Left ventricle myocardium inferior (tissue), 1 donor: ENCODE data around the gene MYO1H. TPM values are rescaled to one million over a fixed set of nuclear protein-coding genes. Genes with fewer than 3 reads are reported as not detected.

ENCODE experiments used
- DNase-seq: peaks from one replicate; pipeline ENCODE4 v3.0.0-alpha.2; 2020
- H3K27ac ChIP-seq: fragments of 200-600 bp; replicated peaks from 2 replicates; pipeline ENCODE4 v1.8.0; 2021
- H3K27me3 ChIP-seq: fragments of 200-600 bp; 2 replicates; pipeline ENCODE4 v1.8.0; 2021; ENCODE audit warnings: low read depth
- H3K36me3 ChIP-seq: fragments of 200-600 bp; 2 replicates; pipeline ENCODE4 v1.8.0; 2021
- H3K4me1 ChIP-seq: fragments of 200-600 bp; 2 replicates; pipeline ENCODE4 v1.8.0; 2021
- H3K4me3 ChIP-seq: fragments of 200-600 bp; 2 replicates; pipeline ENCODE4 v1.8.0; 2021; ENCODE audit warnings: mild to moderate bottlenecking, moderate library complexity
- H3K9me3 ChIP-seq: fragments of 200-600 bp; replicated peaks from 2 replicates; pipeline ENCODE4 v1.8.0; 2021
- intact Hi-C: fragments of 100-400 bp; cut with micrococcal nuclease; formaldehyde crosslinking; loops from one replicate; pipeline ENCODE4 v1.11.0; 2022
- long read RNA-seq: library from polyadenylated mRNA; unstranded; transcript quantifications from one replicate; pipeline ENCODE4 v2.0.0, GENCODE V29; 2021
- total RNA-seq: library from RNA; stranded (reverse); fragmentation: NEBNext Ultra II Directional; extraction: Animal tissue kit (Norgen Biotek cat#: 25700); gene quantifications from one replicate; pipeline ENCODE4 v1.2.1, GENCODE V29; 2021
- TF ChIP-seq, protein P1 (sequence below): fragments of 200-600 bp; IDR thresholded peaks from 2 replicates; pipeline ENCODE4 v1.8.0; 2021; ENCODE audit warnings: antibody characterized with exemption, mild to moderate bottlenecking, borderline replicate concordance
- donor health status: DM: no; HTN: yes; CAD: no; lungs with severe emphysema.

Gene MYO1H, protein sequence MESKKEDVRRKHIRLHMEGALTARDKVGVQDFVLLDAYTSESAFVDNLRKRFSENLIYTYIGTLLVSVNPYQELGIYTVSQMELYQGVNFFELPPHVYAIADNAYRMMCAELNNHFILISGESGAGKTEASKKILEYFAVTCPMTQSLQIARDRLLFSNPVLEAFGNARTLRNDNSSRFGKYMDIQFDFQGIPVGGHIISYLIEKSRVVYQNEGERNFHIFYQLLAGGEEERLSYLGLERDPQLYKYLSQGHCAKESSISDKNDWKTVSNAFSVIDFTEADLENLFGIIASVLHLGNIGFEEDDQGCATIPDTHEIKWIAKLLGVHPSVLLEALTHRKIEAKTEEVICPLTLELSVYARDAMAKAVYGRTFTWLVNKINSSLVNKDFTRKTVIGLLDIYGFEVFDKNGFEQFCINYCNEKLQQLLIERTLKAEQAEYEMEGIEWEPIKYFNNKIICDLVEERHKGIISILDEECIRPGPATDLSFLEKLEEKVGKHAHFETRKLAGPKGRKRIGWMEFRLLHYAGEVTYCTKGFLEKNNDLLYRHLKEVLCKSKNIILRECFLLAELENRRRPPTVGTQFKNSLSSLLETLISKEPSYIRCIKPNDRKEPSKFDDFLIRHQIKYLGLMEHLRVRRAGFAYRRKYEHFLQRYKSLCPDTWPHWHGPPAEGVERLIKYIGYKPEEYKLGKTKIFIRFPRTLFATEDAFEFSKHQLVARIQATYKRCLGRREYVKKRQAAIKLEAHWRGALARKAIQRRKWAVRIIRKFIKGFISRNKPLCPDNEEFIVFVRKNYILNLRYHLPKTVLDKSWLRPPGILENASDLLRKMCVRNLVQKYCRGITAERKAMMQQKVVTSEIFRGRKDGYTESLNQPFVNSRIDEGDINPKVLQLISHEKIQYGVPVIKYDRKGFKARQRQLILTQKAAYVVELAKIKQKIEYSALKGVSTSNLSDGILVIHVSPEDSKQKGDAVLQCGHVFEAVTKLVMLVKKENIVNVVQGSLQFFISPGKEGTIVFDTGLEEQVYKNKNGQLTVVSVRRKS
- total RNA-seq = 0.16 TPM
- long read RNA-seq, partial matches to known transcripts = 0 of 1 reads
- long read RNA-seq, other reads (novel, unspliced or antisense) = 1 of 1 reads

GRCh38 chr12:109347589-109347988, at the start of gene MYO1H:
TSS of gene MYO1H (plus strand) at chr12:109347900. CDS start at chr12:109347961, 61 bp downstream.
- intact Hi-C loops = no loop called here
- no peaks in the 10 kb centered on the region for H3K4me1 ChIP-seq

GRCh38 chr12:109299849-109300248, 47.9 kb upstream of the MYO1H start:
- no peak overlapping the region for H3K4me3 ChIP-seq
- H3K36me3 ChIP-seq = no peaks in the 10 kb centered on the region
- H3K27ac ChIP-seq = no peak overlapping the region
- H3K27me3 ChIP-seq = peaks cover 29% of the 10 kb centered on the region
- no peak for DNase-seq
- intact Hi-C loops = no loop called here
- H3K4me1 ChIP-seq = no peaks in the 10 kb centered on the region
- no peaks in the 10 kb centered on the region for H3K9me3 ChIP-seq
- TF ChIP-seq, protein P1, sequence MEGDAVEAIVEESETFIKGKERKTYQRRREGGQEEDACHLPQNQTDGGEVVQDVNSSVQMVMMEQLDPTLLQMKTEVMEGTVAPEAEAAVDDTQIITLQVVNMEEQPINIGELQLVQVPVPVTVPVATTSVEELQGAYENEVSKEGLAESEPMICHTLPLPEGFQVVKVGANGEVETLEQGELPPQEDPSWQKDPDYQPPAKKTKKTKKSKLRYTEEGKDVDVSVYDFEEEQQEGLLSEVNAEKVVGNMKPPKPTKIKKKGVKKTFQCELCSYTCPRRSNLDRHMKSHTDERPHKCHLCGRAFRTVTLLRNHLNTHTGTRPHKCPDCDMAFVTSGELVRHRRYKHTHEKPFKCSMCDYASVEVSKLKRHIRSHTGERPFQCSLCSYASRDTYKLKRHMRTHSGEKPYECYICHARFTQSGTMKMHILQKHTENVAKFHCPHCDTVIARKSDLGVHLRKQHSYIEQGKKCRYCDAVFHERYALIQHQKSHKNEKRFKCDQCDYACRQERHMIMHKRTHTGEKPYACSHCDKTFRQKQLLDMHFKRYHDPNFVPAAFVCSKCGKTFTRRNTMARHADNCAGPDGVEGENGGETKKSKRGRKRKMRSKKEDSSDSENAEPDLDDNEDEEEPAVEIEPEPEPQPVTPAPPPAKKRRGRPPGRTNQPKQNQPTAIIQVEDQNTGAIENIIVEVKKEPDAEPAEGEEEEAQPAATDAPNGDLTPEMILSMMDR = no peak

More at GRCh38 chr12:109347589-109347988, at the start of gene MYO1H:
- H3K4me3 ChIP-seq = no peak within 1 kb of the TSS
- H3K27me3 ChIP-seq = peaks cover 7% of the 10 kb centered on the region
- no peak within 1 kb of the TSS for H3K27ac ChIP-seq
- DNase-seq = no peak
- H3K36me3 ChIP-seq = no peaks in the 10 kb centered on the region
- peaks cover 9% of the 10 kb centered on the region for H3K9me3 ChIP-seq
- TF ChIP-seq, protein P1 = no peak

DNA sequence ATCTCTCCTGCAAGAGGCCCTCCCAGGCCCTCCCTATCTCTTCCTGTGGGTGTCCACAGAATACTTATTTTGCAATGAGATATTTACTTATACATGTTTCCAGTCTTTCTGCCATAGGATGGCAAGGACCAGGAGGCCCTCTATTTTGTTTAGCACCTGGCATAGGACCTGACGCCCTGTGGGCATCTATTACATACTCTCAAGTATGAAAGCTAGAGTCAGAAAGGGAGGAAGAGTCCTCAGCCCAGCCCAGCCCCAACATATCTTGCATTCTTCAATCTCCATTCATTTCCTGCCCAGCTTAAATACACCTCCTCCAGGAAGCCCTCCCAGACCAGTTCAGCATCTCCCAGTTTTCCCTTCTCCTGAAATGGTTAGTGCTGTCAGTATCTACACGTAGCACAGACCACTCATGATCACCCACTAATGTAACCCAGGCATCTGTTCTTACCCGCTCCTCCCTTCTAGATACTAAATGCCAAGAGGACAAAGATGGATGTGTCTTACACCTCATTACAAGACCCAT, 46.0 kb upstream of the MYO1H start:
- H3K36me3 ChIP-seq = no peaks in the 10 kb centered on the region
- intact Hi-C loops = no loop called here
- H3K9me3 ChIP-seq = no peaks in the 10 kb centered on the region
- no peak overlapping the region for H3K4me3 ChIP-seq
- H3K27me3 ChIP-seq = peaks cover 47% of the 10 kb centered on the region
- TF ChIP-seq, protein P1 = no peak
- no peak for DNase-seq
- no peaks in the 10 kb centered on the region for H3K4me1 ChIP-seq
- H3K27ac ChIP-seq = no peak overlapping the region

DNA sequence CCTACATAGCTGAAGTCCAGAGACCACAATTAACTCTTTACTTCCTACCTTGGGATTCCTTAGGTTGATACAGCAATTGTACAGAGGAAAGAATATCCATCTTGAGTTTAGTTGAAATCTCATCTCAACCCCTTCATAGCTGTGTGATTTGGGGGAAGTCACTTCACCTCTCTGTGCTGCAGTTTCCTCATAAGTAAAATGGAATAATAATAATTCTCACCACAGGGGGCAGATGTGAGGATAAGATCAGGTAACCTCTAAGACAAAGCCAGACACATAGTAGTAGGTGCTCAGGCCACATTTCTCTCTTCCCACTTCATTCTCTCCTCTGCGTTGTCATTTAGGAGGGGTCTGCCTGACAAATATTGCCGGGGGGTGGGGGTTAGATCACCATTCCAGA, 45.3 kb upstream of the MYO1H start:
- no peak overlapping the region for H3K4me3 ChIP-seq
- no peak for DNase-seq
- peaks cover 54% of the 10 kb centered on the region for H3K27me3 ChIP-seq
- no peak overlapping the region for H3K27ac ChIP-seq
- intact Hi-C loops = no loop called here
- no peaks in the 10 kb centered on the region for H3K9me3 ChIP-seq
- H3K4me1 ChIP-seq = no peaks in the 10 kb centered on the region
- TF ChIP-seq, protein P1 = no peak
- H3K36me3 ChIP-seq = no peaks in the 10 kb centered on the region

GRCh38 chr12:109302770-109303169, 44.9 kb upstream of the MYO1H start:
- TF ChIP-seq, protein P1 = no peak
- intact Hi-C loops = no loop called here
- H3K27me3 ChIP-seq = peaks cover 58% of the 10 kb centered on the region
- no peak overlapping the region for H3K27ac ChIP-seq
- DNase-seq = no peak
- no peaks in the 10 kb centered on the region for H3K36me3 ChIP-seq
- H3K4me3 ChIP-seq = no peak overlapping the region
- H3K9me3 ChIP-seq = no peaks in the 10 kb centered on the region
- H3K4me1 ChIP-seq = no peaks in the 10 kb centered on the region
